HEK293 (cell line): Measurements from ENCODE around the gene SIX3.

ENCODE experiments used
- CTCF ChIA-PET: fragments of 350-600 bp; formaldehyde crosslinking; extraction: SDS; loops from one replicate; lab custom pipeline; 2021; ENCODE audit warnings: antibody characterized with exemption; lab: Yijun Ruan, JAX
- POLR2A ChIA-PET: fragments of 300-600 bp; formaldehyde crosslinking; extraction: SDS; loops from one replicate; lab custom pipeline; 2020; ENCODE audit warnings: antibody characterized with exemption, inconsistent platforms; lab: Yijun Ruan, JAX
- H3K27ac ChIP-seq: fragments of 200-500 bp; sonication (Bioruptor generic); 2 replicates; pipeline ENCODE4 v1.5.1; 2014; ENCODE audit warnings: low read depth, low read length, control low read depth, inconsistent platforms; ENCODE audit errors: extremely low read depth
- H3K36me3 ChIP-seq, 2 experiments: fragments of 200-500 bp in 1 of 2; sonication (Bioruptor generic) in 1 of 2; 1 replicate in 1 of 2; 2 replicates in 1 of 2; pipeline ENCODE4 v1.5.1; 2014 to 2017; ENCODE audit warnings: inconsistent platforms in 2 of 2, low read length in 2 of 2; ENCODE audit not compliant: control insufficient read depth in 2 of 2, insufficient read depth in 1 of 2
- H3K4me1 ChIP-seq: fragments of 200-500 bp; sonication (Bioruptor generic); 2 replicates; pipeline ENCODE4 v1.5.1; 2014; ENCODE audit warnings: mild to moderate bottlenecking, low read length, inconsistent platforms; ENCODE audit not compliant: control insufficient read depth, insufficient read depth
- H3K4me3 ChIP-seq: 2 replicates; pipeline ENCODE4 v1.5.1; 2011; ENCODE audit warnings: low read depth, mild to moderate bottlenecking, control low read depth, low read length, moderate library complexity
- H3K9me3 ChIP-seq: fragments of 200-500 bp; sonication (Bioruptor generic); 2 replicates; pipeline ENCODE4 v1.5.1; 2014; ENCODE audit warnings: low read depth, low read length, inconsistent platforms; ENCODE audit not compliant: control insufficient read depth, insufficient read depth
- KLF1 ChIP-seq: fragments of 450-650 bp; formaldehyde crosslinking; IDR thresholded peaks from 2 replicates; pipeline ENCODE4 v1.5.1; 2016; ENCODE audit warnings: missing biosample characterization, missing genetic modification characterization
- KLF17 ChIP-seq: fragments of 450-650 bp; formaldehyde crosslinking; IDR thresholded peaks from 2 replicates; pipeline ENCODE4 v1.5.1; 2016; ENCODE audit warnings: missing biosample characterization, missing genetic modification characterization
- OVOL3 ChIP-seq: fragments of 450-650 bp; formaldehyde crosslinking; IDR thresholded peaks from 2 replicates; pipeline ENCODE4 v1.5.1; 2016; ENCODE audit warnings: missing biosample characterization, missing genetic modification characterization
- PRDM1 ChIP-seq: fragments of 450-650 bp; formaldehyde crosslinking; IDR thresholded peaks from 2 replicates; pipeline ENCODE4; 2016; ENCODE audit warnings: missing biosample characterization, missing genetic modification characterization
- PRDM10 ChIP-seq: fragments of 450-650 bp; formaldehyde crosslinking; IDR thresholded peaks from 2 replicates; pipeline ENCODE4 v1.5.1; 2016; ENCODE audit warnings: missing biosample characterization, missing genetic modification characterization
- ZBTB17 ChIP-seq: fragments of 450-650 bp; formaldehyde crosslinking; IDR thresholded peaks from 2 replicates; pipeline ENCODE4 v1.5.1; 2016; ENCODE audit warnings: missing biosample characterization, missing genetic modification characterization
- ZEB2 ChIP-seq: fragments of 450-650 bp; formaldehyde crosslinking; IDR thresholded peaks from 2 replicates; pipeline ENCODE4 v1.5.1; 2016; ENCODE audit warnings: missing biosample characterization, missing genetic modification characterization
- ZFP69B ChIP-seq: fragments of 450-650 bp; formaldehyde crosslinking; IDR thresholded peaks from 2 replicates; pipeline ENCODE4 v1.5.1; 2016; ENCODE audit warnings: missing biosample characterization, missing genetic modification characterization
- ZNF169 ChIP-seq: fragments of 450-650 bp; formaldehyde crosslinking; IDR thresholded peaks from 2 replicates; pipeline ENCODE4 v1.5.1; 2016; ENCODE audit warnings: missing biosample characterization, missing genetic modification characterization
- ZNF202 ChIP-seq: fragments of 450-650 bp; formaldehyde crosslinking; IDR thresholded peaks from 2 replicates; pipeline ENCODE4 v1.5.1; 2016; ENCODE audit warnings: missing biosample characterization, missing genetic modification characterization, borderline replicate concordance
- ZNF248 ChIP-seq: fragments of 450-650 bp; formaldehyde crosslinking; IDR thresholded peaks from 2 replicates; pipeline ENCODE4 v1.5.1; 2017; ENCODE audit warnings: missing biosample characterization, missing genetic modification characterization
- ZNF335 ChIP-seq: fragments of 450-650 bp; formaldehyde crosslinking; conservative IDR thresholded peaks from 2 replicates; pipeline ENCODE4 v1.5.1; 2016; ENCODE audit warnings: missing biosample characterization, missing genetic modification characterization
- ZNF37A ChIP-seq: fragments of 450-650 bp; IDR thresholded peaks from 2 replicates; pipeline ENCODE4 v1.5.1; 2018; ENCODE audit warnings: missing biosample characterization, missing genetic modification characterization
- ZNF48 ChIP-seq: fragments of 450-650 bp; formaldehyde crosslinking; IDR thresholded peaks from 2 replicates; pipeline ENCODE4 v1.5.1; 2016; ENCODE audit warnings: missing biosample characterization, missing genetic modification characterization
- ZNF514 ChIP-seq: fragments of 450-650 bp; formaldehyde crosslinking; IDR thresholded peaks from 2 replicates; pipeline ENCODE4 v1.5.1; 2016; ENCODE audit warnings: missing biosample characterization, missing genetic modification characterization
- ZNF639 ChIP-seq: fragments of 450-650 bp; formaldehyde crosslinking; IDR thresholded peaks from 2 replicates; pipeline ENCODE4 v1.5.1; 2016; ENCODE audit warnings: missing biosample characterization, missing genetic modification characterization
- ZNF704 ChIP-seq: fragments of 450-650 bp; formaldehyde crosslinking; IDR thresholded peaks from 2 replicates; pipeline ENCODE4 v1.5.1; 2016; ENCODE audit warnings: missing biosample characterization, missing genetic modification characterization
- ZNF76 ChIP-seq: fragments of 450-650 bp; formaldehyde crosslinking; IDR thresholded peaks from 2 replicates; pipeline ENCODE4; 2016; ENCODE audit warnings: low read depth, missing biosample characterization, missing genetic modification characterization, borderline replicate concordance

The SIX3 gene

GRCh38 chr2:44925561-44926136 lies 15.9 kb upstream of the SIX3 start:
- H3K36me3 ChIP-seq, result no peaks in the 10 kb centered on the region
- no peak overlapping the region for H3K4me3 ChIP-seq
- TF ChIP-seq ZFP69B (no peak), ZNF202 (tag by site-specific recombination) (no peak), ZNF248 (tag by site-specific recombination) (no peak), ZNF639 (tag by site-specific recombination) (no peak), KLF1 (tag by site-specific recombination) (no peak), ZNF169 (tag by site-specific recombination) (no peak), ZNF48 (no peak), OVOL3 (tag by site-specific recombination) (no peak), ZNF76 (tag by site-specific recombination) (no peak), ZEB2 (tag by site-specific recombination) (no peak), PRDM10 (peak; percentile 76), ZNF704 (tag by site-specific recombination) (no peak), ZNF335 (tag by site-specific recombination) (no peak), ZBTB17 (tag by site-specific recombination) (0 out of 2 replicates have a peak, but pooled peaks have one; percentile 28)
- POLR2A ChIA-PET, result no interaction called here
- no peaks in the 10 kb centered on the region for H3K4me1 ChIP-seq
- CTCF ChIA-PET, result interaction anchor here (1.4 to 1.6 kb wide), 2 partner anchors 29 to 446 kb away, joined by 4 to 5 read pairs; no protein-coding TSS in a partner anchor
- no peak overlapping the region for H3K27ac ChIP-seq
- H3K9me3 ChIP-seq, result no peaks in the 10 kb centered on the region

- Histone ChIP-seq H3K27ac (no peak overlapping the region), H3K4me3 (no peak overlapping the region), H3K4me1 (no peaks in the 10 kb centered on the region)
- TF ChIP-seq ZNF514 (tag by site-specific recombination), result no peak
- TF ChIP-seq, all 188 proteins: peak for 0
- ChIA-PET POLR2A (no interaction called here), CTCF (interaction anchor here (0.7 to 1.6 kb wide), 3 partner anchors 29 to 819 kb away, joined by 3 to 5 read pairs (median 4); no protein-coding TSS in a partner anchor)
- Histone ChIP-seq H3K9me3 (no peaks in the 10 kb centered on the region), H3K36me3 (no peaks in the 10 kb centered on the region)
Observed at GRCh38 chr2:44926957-44927356, 14.5 kb upstream of the SIX3 start.

GRCh38 chr2:44927985-44928482 lies 13.5 kb upstream of the SIX3 start:
- Histone ChIP-seq H3K9me3 (no peaks in the 10 kb centered on the region), H3K4me3 (no peak overlapping the region), H3K4me1 (no peaks in the 10 kb centered on the region), H3K27ac (no peak overlapping the region), H3K36me3 (no peaks in the 10 kb centered on the region)
- no peak for TF ChIP-seq PRDM1 (tag by site-specific recombination)
- TF ChIP-seq ZNF248 (tag by site-specific recombination), result no peak
- TF ChIP-seq ZNF37A, result no peak
- TF ChIP-seq KLF17, result no peak
- POLR2A ChIA-PET, result no interaction called here
- CTCF ChIA-PET, result interaction anchor here (0.7 to 1.1 kb wide), 2 partner anchors 22 to 28 kb away, joined by 3 read pairs; no protein-coding TSS in a partner anchor
